GM23338 (cell line): ENCODE data around the gene C12orf43.

Experiments used
- CREB1 ChIP-seq: fragments of 250-450 bp; sonication (Bioruptor Pico); IDR thresholded peaks from 2 replicates; pipeline ENCODE4 v1.5.0; 2020; ENCODE audit warnings: low read depth, mild to moderate bottlenecking, moderate library complexity
- CTCF ChIP-seq, 2 experiments: fragments of 200-600 bp in 1 of 2; sonication (generic) in 1 of 2; conservative IDR thresholded peaks; 2 replicates each; pipeline versions ENCODE4 v1.5.1 to v1.6.1; 2016 to 2017; ENCODE audit warnings: antibody characterized with exemption in 2 of 2, low read depth in 2 of 2, mild to moderate bottlenecking in 2 of 2, moderate library complexity in 1 of 2
- ETS1 ChIP-seq: IDR thresholded peaks from 2 replicates; pipeline ENCODE4 v1.6.1; 2016; ENCODE audit warnings: antibody characterized with exemption
- EZH2 ChIP-seq: fragments of 200-600 bp; sonication (generic); IDR thresholded peaks from one replicate; pipeline ENCODE4 v1.8.0; 2017; ENCODE audit warnings: antibody characterized with exemption, mild to moderate bottlenecking, low read depth; ENCODE audit not compliant: unreplicated experiment
- EZH2phosphoT487 ChIP-seq: fragments of 200-600 bp; sonication (generic); IDR thresholded peaks from one replicate; pipeline ENCODE4 v1.8.1; 2018; ENCODE audit warnings: antibody characterized with exemption; ENCODE audit not compliant: unreplicated experiment
- JUNB ChIP-seq: IDR thresholded peaks from one replicate; pipeline ENCODE4 v1.6.1; 2016; ENCODE audit warnings: antibody characterized with exemption; ENCODE audit not compliant: unreplicated experiment
- NANOG ChIP-seq: IDR thresholded peaks from 2 replicates; pipeline ENCODE4 v1.6.1; 2016; ENCODE audit warnings: antibody characterized with exemption, borderline replicate concordance
- POLR2AphosphoS5 ChIP-seq: IDR thresholded peaks from 2 replicates; pipeline ENCODE4 v1.6.1; 2016; ENCODE audit warnings: antibody characterized with exemption, low read depth
- REST ChIP-seq: IDR thresholded peaks from one replicate; pipeline ENCODE4 v1.6.1; 2018; ENCODE audit warnings: antibody characterized with exemption; ENCODE audit not compliant: unreplicated experiment
- ZNF114 ChIP-seq: fragments of 250-450 bp; sonication (Bioruptor Pico); IDR thresholded peaks from 2 replicates; pipeline ENCODE4 v1.5.0; 2020; ENCODE audit warnings: mild to moderate bottlenecking, moderate library complexity
- ZNF331 ChIP-seq: fragments of 250-450 bp; sonication (Bioruptor Pico); IDR thresholded peaks from 2 replicates; pipeline ENCODE4 v1.5.0; 2020; ENCODE audit warnings: low read depth, mild to moderate bottlenecking, moderate library complexity
- ZNF462 ChIP-seq: fragments of 250-450 bp; sonication (Bioruptor Pico); IDR thresholded peaks from 2 replicates; pipeline ENCODE4 v1.5.0; 2020; ENCODE audit warnings: mild to moderate bottlenecking, moderate library complexity

GRCh38 chr12:120992989-120993388 is 23.3 kb downstream of the C12orf43 start:
- no peak for TF ChIP-seq CTCF (conservative IDR thresholded peaks at IDR 0.05; ENCODE audit: low read depth in 2 of 2)
- TF ChIP-seq JUNB, result no peak
- TF ChIP-seq ZNF331 (CRISPR knock-in tag), result no peak
- TF ChIP-seq EZH2, result no peak
- no peak for TF ChIP-seq REST
- TF ChIP-seq CREB1 (CRISPR knock-in tag), result no peak
- no peak for TF ChIP-seq POLR2AphosphoS5
- TF ChIP-seq ZNF114 (CRISPR knock-in tag), result no peak
- TF ChIP-seq EZH2phosphoT487, result no peak
- TF ChIP-seq ETS1, result no peak
- no peak for TF ChIP-seq ZNF462
- TF ChIP-seq NANOG, result no peak
